Measurements from ENCODE around the gene GLS2.
A peak's percentile ranks its signal among the peaks of the same experiment; 100 is the strongest.

The GLS2 gene

GRCh38 chr12:56521590-56522371, 33.8 kb upstream of the GLS2 start, which contains the start of gene RBMS2 (continued):
- peak; percentile 73; the same call in 1 of the 2 replicates for TF ChIP-seq ZNF610 (tag by site-specific recombination; IDR thresholded peaks at IDR 0.05; ENCODE audit: borderline replicate concordance)
- TF ChIP-seq, protein P1, sequence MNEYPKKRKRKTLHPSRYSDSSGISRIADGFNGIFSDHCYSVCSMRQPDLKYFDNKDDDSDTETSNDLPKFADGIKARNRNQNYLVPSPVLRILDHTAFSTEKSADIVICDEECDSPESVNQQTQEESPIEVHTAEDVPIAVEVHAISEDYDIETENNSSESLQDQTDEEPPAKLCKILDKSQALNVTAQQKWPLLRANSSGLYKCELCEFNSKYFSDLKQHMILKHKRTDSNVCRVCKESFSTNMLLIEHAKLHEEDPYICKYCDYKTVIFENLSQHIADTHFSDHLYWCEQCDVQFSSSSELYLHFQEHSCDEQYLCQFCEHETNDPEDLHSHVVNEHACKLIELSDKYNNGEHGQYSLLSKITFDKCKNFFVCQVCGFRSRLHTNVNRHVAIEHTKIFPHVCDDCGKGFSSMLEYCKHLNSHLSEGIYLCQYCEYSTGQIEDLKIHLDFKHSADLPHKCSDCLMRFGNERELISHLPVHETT (tag by site-specific recombination; IDR thresholded peaks at IDR 0.05): peak; percentile 70; the same call in 1 of the 2 replicates
- TF ChIP-seq ZBTB48 (tag by site-specific recombination; IDR thresholded peaks at IDR 0.05): 0 out of 2 replicates have a peak, but pooled peaks have one; percentile 56
- peak; percentile 21; the same call in 1 of the 2 replicates for TF ChIP-seq ZBTB20 (tag by site-specific recombination; IDR thresholded peaks at IDR 0.05)
- TF ChIP-seq WT1 (tag by site-specific recombination; IDR thresholded peaks at IDR 0.05): peak; percentile 87
- peak; percentile 9 for TF ChIP-seq SETDB1 (IDR thresholded peaks at IDR 0.05; ENCODE audit: insufficient read length, low read length)
- TF ChIP-seq ZSCAN30 (tag by site-specific recombination; IDR thresholded peaks at IDR 0.05): 0 out of 2 replicates have a peak, but pooled peaks have one; percentile 30
- 0 out of 2 replicates have a peak, but pooled peaks have one; percentile 60 for TF ChIP-seq ZNF184 (tag by site-specific recombination; IDR thresholded peaks at IDR 0.05)
- TF ChIP-seq ZBTB17 (tag by site-specific recombination; IDR thresholded peaks at IDR 0.05): peak; percentile 92
- TF ChIP-seq ZNF324 (tag by site-specific recombination; IDR thresholded peaks at IDR 0.05): peak; percentile 73; the same call in 1 of the 2 replicates
- TF ChIP-seq ZNF664 (tag by site-specific recombination; IDR thresholded peaks at IDR 0.05): peak; percentile 17; the same call in 1 of the 2 replicates
- no peak for TF ChIP-seq ZNF623 (tag by site-specific recombination; IDR thresholded peaks at IDR 0.05)
- 0 out of 2 replicates have a peak, but pooled peaks have one; percentile 65 for TF ChIP-seq ZBTB7A (tag by site-specific recombination; IDR thresholded peaks at IDR 0.05; ENCODE audit: low read depth)
- TF ChIP-seq, protein P2, sequence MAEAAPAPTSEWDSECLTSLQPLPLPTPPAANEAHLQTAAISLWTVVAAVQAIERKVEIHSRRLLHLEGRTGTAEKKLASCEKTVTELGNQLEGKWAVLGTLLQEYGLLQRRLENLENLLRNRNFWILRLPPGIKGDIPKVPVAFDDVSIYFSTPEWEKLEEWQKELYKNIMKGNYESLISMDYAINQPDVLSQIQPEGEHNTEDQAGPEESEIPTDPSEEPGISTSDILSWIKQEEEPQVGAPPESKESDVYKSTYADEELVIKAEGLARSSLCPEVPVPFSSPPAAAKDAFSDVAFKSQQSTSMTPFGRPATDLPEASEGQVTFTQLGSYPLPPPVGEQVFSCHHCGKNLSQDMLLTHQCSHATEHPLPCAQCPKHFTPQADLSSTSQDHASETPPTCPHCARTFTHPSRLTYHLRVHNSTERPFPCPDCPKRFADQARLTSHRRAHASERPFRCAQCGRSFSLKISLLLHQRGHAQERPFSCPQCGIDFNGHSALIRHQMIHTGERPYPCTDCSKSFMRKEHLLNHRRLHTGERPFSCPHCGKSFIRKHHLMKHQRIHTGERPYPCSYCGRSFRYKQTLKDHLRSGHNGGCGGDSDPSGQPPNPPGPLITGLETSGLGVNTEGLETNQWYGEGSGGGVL (tag by site-specific recombination; IDR thresholded peaks at IDR 0.05): peak; percentile 98
- TF ChIP-seq SP7 (tag by site-specific recombination; IDR thresholded peaks at IDR 0.05): peak; percentile 46
- TF ChIP-seq PRDM6 (tag by site-specific recombination; IDR thresholded peaks at IDR 0.05): no peak
- TF ChIP-seq ZNF596 (tag by site-specific recombination; IDR thresholded peaks at IDR 0.05): peak; percentile 60; the same call in 1 of the 2 replicates
- TF ChIP-seq ZNF335 (tag by site-specific recombination; conservative IDR thresholded peaks at IDR 0.05): peak; percentile 78
- TF ChIP-seq, protein P3, sequence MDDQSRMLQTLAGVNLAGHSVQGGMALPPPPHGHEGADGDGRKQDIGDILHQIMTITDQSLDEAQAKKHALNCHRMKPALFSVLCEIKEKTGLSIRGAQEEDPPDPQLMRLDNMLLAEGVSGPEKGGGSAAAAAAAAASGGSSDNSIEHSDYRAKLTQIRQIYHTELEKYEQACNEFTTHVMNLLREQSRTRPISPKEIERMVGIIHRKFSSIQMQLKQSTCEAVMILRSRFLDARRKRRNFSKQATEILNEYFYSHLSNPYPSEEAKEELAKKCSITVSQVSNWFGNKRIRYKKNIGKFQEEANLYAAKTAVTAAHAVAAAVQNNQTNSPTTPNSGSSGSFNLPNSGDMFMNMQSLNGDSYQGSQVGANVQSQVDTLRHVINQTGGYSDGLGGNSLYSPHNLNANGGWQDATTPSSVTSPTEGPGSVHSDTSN (CRISPR knock-in tag; IDR thresholded peaks at IDR 0.05): no peak
- TF ChIP-seq FEZF1 (tag by site-specific recombination; IDR thresholded peaks at IDR 0.05): no peak; the same call in 1 of the 2 replicates
- TF ChIP-seq, protein P4, sequence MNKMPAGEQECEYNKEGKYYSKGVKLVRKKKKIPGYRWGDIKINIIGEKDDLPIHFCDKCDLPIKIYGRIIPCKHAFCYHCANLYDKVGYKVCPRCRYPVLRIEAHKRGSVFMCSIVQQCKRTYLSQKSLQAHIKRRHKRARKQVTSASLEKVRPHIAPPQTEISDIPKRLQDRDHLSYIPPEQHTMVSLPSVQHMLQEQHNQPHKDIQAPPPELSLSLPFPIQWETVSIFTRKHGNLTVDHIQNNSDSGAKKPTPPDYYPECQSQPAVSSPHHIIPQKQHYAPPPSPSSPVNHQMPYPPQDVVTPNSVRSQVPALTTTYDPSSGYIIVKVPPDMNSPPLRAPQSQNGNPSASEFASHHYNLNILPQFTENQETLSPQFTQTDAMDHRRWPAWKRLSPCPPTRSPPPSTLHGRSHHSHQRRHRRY (tag by site-specific recombination; IDR thresholded peaks at IDR 0.05): no peak
- TF ChIP-seq ZNF629 (tag by site-specific recombination; IDR thresholded peaks at IDR 0.05): peak; percentile 99
- no peak for TF ChIP-seq ZNF175 (tag by site-specific recombination; IDR thresholded peaks at IDR 0.05)
- TF ChIP-seq, protein P5, sequence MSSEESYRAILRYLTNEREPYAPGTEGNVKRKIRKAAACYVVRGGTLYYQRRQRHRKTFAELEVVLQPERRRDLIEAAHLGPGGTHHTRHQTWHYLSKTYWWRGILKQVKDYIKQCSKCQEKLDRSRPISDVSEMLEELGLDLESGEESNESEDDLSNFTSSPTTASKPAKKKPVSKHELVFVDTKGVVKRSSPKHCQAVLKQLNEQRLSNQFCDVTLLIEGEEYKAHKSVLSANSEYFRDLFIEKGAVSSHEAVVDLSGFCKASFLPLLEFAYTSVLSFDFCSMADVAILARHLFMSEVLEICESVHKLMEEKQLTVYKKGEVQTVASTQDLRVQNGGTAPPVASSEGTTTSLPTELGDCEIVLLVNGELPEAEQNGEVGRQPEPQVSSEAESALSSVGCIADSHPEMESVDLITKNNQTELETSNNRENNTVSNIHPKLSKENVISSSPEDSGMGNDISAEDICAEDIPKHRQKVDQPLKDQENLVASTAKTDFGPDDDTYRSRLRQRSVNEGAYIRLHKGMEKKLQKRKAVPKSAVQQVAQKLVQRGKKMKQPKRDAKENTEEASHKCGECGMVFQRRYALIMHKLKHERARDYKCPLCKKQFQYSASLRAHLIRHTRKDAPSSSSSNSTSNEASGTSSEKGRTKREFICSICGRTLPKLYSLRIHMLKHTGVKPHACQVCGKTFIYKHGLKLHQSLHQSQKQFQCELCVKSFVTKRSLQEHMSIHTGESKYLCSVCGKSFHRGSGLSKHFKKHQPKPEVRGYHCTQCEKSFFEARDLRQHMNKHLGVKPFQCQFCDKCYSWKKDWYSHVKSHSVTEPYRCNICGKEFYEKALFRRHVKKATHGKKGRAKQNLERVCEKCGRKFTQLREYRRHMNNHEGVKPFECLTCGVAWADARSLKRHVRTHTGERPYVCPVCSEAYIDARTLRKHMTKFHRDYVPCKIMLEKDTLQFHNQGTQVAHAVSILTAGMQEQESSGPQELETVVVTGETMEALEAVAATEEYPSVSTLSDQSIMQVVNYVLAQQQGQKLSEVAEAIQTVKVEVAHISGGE (tag by site-specific recombination; conservative IDR thresholded peaks at IDR 0.05; ENCODE audit: low read depth): 0 out of 2 replicates have a peak, but pooled peaks have one; percentile 14
